ENCODE measurements around the gene IRF1. TPM values are rescaled to one million over a fixed set of nuclear protein-coding genes. Genes with fewer than 3 reads are reported as not detected.

The IRF1 gene
- total and polyA plus RNA-seq, 2 experiments from 2014 or later: 5.7 to 6.0 TPM

- H3K36me3 ChIP-seq: no peaks in the 10 kb centered on the region
- H3K27ac ChIP-seq: no peak overlapping the region
- no peak overlapping the region for H3K4me3 ChIP-seq
- TF ChIP-seq CTCF (IDR thresholded peaks at IDR 0.05; ENCODE audit: low read depth, low read length): no peak
- H3K4me1 ChIP-seq (ENCODE audit: low read depth): no peaks in the 10 kb centered on the region
- peak in 1 of 2 donors; percentile 67 for DNase-seq (ENCODE audit: low read depth in 1 of 2, low spot score in 1 of 2)
- no peaks in the 10 kb centered on the region for H3K9me3 ChIP-seq (ENCODE audit: low read depth)
- no peaks in the 10 kb centered on the region for H3K27me3 ChIP-seq
These were observed 20.6 kb downstream of the IRF1 start for GRCh38 chr5:132470010-132470392.

- no peaks in the 10 kb centered on the region for H3K4me1 ChIP-seq (ENCODE audit: low read depth)
- no peak overlapping the region for H3K4me3 ChIP-seq
- H3K27me3 ChIP-seq: no peaks in the 10 kb centered on the region
- DNase-seq (ENCODE audit: low read depth in 1 of 2, low spot score in 1 of 2): no peak
- H3K36me3 ChIP-seq: no peaks in the 10 kb centered on the region
- no peaks in the 10 kb centered on the region for H3K9me3 ChIP-seq (ENCODE audit: low read depth)
- no peak overlapping the region for H3K27ac ChIP-seq
- TF ChIP-seq CTCF (IDR thresholded peaks at IDR 0.05; ENCODE audit: low read depth, low read length): no peak
These were observed 21.1 kb downstream of the IRF1 start for GRCh38 chr5:132469380-132470009.

GRCh38 chr5:132468656-132469379 lies 21.8 kb downstream of the IRF1 start:
- Histone ChIP-seq H3K9me3 (ENCODE audit: low read depth) (no peaks in the 10 kb centered on the region), H3K4me1 (ENCODE audit: low read depth) (no peaks in the 10 kb centered on the region), H3K36me3 (no peaks in the 10 kb centered on the region), H3K27me3 (no peaks in the 10 kb centered on the region), H3K27ac (no peak overlapping the region), H3K4me3 (no peak overlapping the region)
- TF ChIP-seq CTCF (IDR thresholded peaks at IDR 0.05; ENCODE audit: low read depth, low read length): no peak
- DNase-seq (ENCODE audit: low read depth in 1 of 2, low spot score in 1 of 2): no peak

- no peak for DNase-seq (ENCODE audit: low read depth in 1 of 2, low spot score in 1 of 2)
- H3K36me3 ChIP-seq: no peaks in the 10 kb centered on the region
- TF ChIP-seq CTCF (IDR thresholded peaks at IDR 0.05; ENCODE audit: low read depth, low read length): no peak
- no peaks in the 10 kb centered on the region for H3K27me3 ChIP-seq
- H3K27ac ChIP-seq: no peak overlapping the region
- no peaks in the 10 kb centered on the region for H3K4me1 ChIP-seq (ENCODE audit: low read depth)
- H3K9me3 ChIP-seq (ENCODE audit: low read depth): no peaks in the 10 kb centered on the region
- no peak overlapping the region for H3K4me3 ChIP-seq
These were observed 23.1 kb downstream of the IRF1 start for GRCh38 chr5:132467287-132467984.

- TF ChIP-seq CTCF (IDR thresholded peaks at IDR 0.05; ENCODE audit: low read depth, low read length): no peak
- H3K36me3 ChIP-seq: no peaks in the 10 kb centered on the region
- peak in 1 of 2 donors; percentile 78 for DNase-seq (ENCODE audit: low read depth in 1 of 2, low spot score in 1 of 2)
- no peaks in the 10 kb centered on the region for H3K4me1 ChIP-seq (ENCODE audit: low read depth)
- no peaks in the 10 kb centered on the region for H3K27me3 ChIP-seq
- H3K27ac ChIP-seq: no peak overlapping the region
- no peak overlapping the region for H3K4me3 ChIP-seq
- H3K9me3 ChIP-seq (ENCODE audit: low read depth): no peaks in the 10 kb centered on the region
These were observed 23.9 kb downstream of the IRF1 start for GRCh38 chr5:132466433-132467286.
